ENCODE results near the gene COL27A1. TPM values are rescaled to one million over a fixed set of nuclear protein-coding genes. Genes with fewer than 3 reads are reported as not detected.

The COL27A1 gene
- total and polyA plus RNA-seq, 12 donors, result 3.1 to 35.8 (median 5.1) TPM

GRCh38 chr9:114202396-114202795, 47.1 kb downstream of the COL27A1 start:
- no peak for DNase-seq
- no peak for TF ChIP-seq CTCF (IDR thresholded peaks at IDR 0.05)
- H3K36me3 ChIP-seq, result peaks cover 0 to 4% (median 0%) of the 10 kb centered on the region in 9 donors
- intact Hi-C loops (cut with DNase I), result no loop called here
- H3K27ac ChIP-seq, result no peak overlapping the region
- peaks cover 12 to 29% (median 25%) of the 10 kb centered on the region in 9 donors for H3K4me1 ChIP-seq
- H3K4me3 ChIP-seq, result no peak overlapping the region
- H3K9me3 ChIP-seq, result no peaks in the 10 kb centered on the region
- WGBS, 2 donors, result 95 to 99% methylated on average over 6 of the region's 6 CpGs
- ATAC-seq, result no peak
- H3K27me3 ChIP-seq, result no peaks in the 10 kb centered on the region

GRCh38 chr9:114202849-114203248, 47.5 kb downstream of the COL27A1 start:
- DNase-seq (no peak), ATAC-seq (no peak)
- no peak overlapping the region for H3K4me3 ChIP-seq
- intact Hi-C loops (cut with DNase I), result no loop called here
- H3K4me1 ChIP-seq, result peaks cover 16 to 34% (median 29%) of the 10 kb centered on the region in 9 donors
- H3K36me3 ChIP-seq, result peaks cover 0 to 4% (median 0%) of the 10 kb centered on the region in 9 donors
- no peaks in the 10 kb centered on the region for H3K9me3 ChIP-seq
- no peak overlapping the region for H3K27ac ChIP-seq
- no peak for TF ChIP-seq CTCF (IDR thresholded peaks at IDR 0.05)
- no peaks in the 10 kb centered on the region for H3K27me3 ChIP-seq
- WGBS, 2 donors, result 80 to 96% methylated on average over 4 of the region's 4 CpGs

- Histone ChIP-seq H3K4me3 (no peak overlapping the region), H3K36me3 (peaks cover 0 to 4% (median 0%) of the 10 kb centered on the region in 9 donors), H3K9me3 (no peaks in the 10 kb centered on the region), H3K4me1 (peaks cover 16 to 41% (median 33%) of the 10 kb centered on the region in 9 donors), H3K27me3 (no peaks in the 10 kb centered on the region), H3K27ac (no peak overlapping the region)
- intact Hi-C loops (cut with DNase I), result no loop called here
- ATAC-seq, result no peak
- TF ChIP-seq CTCF (IDR thresholded peaks at IDR 0.05), result no peak
- DNase-seq, result no peak
- WGBS, 2 donors, result 92 to 93% methylated on average over 11 of the region's 11 CpGs
Measured at GRCh38 chr9:114203410-114204140, 48.2 kb downstream of the COL27A1 start.

GRCh38 chr9:114204265-114204664, 48.9 kb downstream of the COL27A1 start:
- H3K4me3 ChIP-seq, result no peak overlapping the region
- DNase-seq (no peak), ATAC-seq (no peak)
- no peak for TF ChIP-seq CTCF (IDR thresholded peaks at IDR 0.05)
- H3K9me3 ChIP-seq, result no peaks in the 10 kb centered on the region
- H3K36me3 ChIP-seq, result peaks cover 0 to 4% (median 0%) of the 10 kb centered on the region in 9 donors
- intact Hi-C loops (cut with DNase I), result no loop called here
- no peak overlapping the region for H3K27ac ChIP-seq
- no peaks in the 10 kb centered on the region for H3K27me3 ChIP-seq
- 90 to 97% methylated on average over 4 of the region's 4 CpGs for WGBS, 2 donors
- H3K4me1 ChIP-seq, result peaks cover 16 to 46% (median 35%) of the 10 kb centered on the region in 9 donors

Measured in heart right ventricle (tissue), 16 donors.